Stomach smooth muscle (tissue), 2 donors: ENCODE results near the gene RNLS.
A peak's percentile ranks its signal among the peaks of the same experiment; 100 is the strongest.

Experiments used
- H3K27ac ChIP-seq: one replicate; pipeline ENCODE4 v1.7.0; 2013; ENCODE audit warnings: mild to moderate bottlenecking, low read length, inconsistent platforms
- H3K27me3 ChIP-seq, 2 donors: one replicate each; pipeline ENCODE4 v1.7.0; 2013; ENCODE audit warnings: low read length in 2 of 2; ENCODE audit not compliant: insufficient read depth in 2 of 2, control insufficient read depth in 1 of 2
- H3K36me3 ChIP-seq, 2 donors: one replicate each; pipeline ENCODE4 v1.7.0; 2013; ENCODE audit warnings: low read length in 2 of 2; ENCODE audit not compliant: control insufficient read depth in 2 of 2, insufficient read depth in 2 of 2
- H3K4me1 ChIP-seq: one replicate; pipeline ENCODE4 v1.7.0; 2013; ENCODE audit warnings: low read length; ENCODE audit not compliant: control insufficient read depth, insufficient read depth
- H3K4me3 ChIP-seq, 2 donors: one replicate each; pipeline ENCODE4 v1.7.0; 2013; ENCODE audit warnings: low read length in 2 of 2
- H3K9ac ChIP-seq, 2 donors: one replicate each; pipeline ENCODE4 v1.7.0; 2013; ENCODE audit warnings: low read length in 2 of 2, mild to moderate bottlenecking in 1 of 2
- H3K9me3 ChIP-seq, 2 donors: one replicate each; pipeline ENCODE4 v1.7.0; 2013; ENCODE audit warnings: low read length in 2 of 2; ENCODE audit not compliant: control insufficient read depth in 2 of 2
- donor health status: healthy.
- donor health status: Pancreatic carcinoma.

The RNLS gene

DNA sequence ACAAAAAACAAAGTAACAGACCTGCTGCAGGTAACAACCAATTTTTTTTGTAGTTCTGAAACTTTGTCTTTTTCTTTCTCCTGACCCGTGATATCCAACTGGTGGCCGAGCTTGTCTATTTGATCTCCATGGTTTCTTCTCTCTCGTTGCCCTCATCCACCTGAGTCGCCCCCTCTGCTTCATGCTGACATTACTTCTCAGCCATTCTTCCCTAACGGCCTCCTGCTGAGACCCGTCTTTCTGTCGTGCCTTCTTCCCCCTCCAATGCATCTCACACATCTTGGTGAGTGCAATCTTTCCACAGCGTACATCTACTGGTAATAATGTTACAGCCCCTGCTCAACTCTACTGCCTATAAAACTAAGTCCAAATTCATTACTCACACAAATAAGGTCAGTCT is 352.9 kb downstream of the RNLS start:
- H3K27me3 ChIP-seq: no peaks in the 10 kb centered on the region
- H3K9me3 ChIP-seq: peaks cover 0 to 4% of the 10 kb centered on the region in 2 donors
- H3K4me3 ChIP-seq: no peak overlapping the region
- peaks cover 3% of the 10 kb centered on the region for H3K4me1 ChIP-seq
- H3K9ac ChIP-seq: no peak overlapping the region
- H3K36me3 ChIP-seq: no peaks in the 10 kb centered on the region
- no peak overlapping the region for H3K27ac ChIP-seq

DNA sequence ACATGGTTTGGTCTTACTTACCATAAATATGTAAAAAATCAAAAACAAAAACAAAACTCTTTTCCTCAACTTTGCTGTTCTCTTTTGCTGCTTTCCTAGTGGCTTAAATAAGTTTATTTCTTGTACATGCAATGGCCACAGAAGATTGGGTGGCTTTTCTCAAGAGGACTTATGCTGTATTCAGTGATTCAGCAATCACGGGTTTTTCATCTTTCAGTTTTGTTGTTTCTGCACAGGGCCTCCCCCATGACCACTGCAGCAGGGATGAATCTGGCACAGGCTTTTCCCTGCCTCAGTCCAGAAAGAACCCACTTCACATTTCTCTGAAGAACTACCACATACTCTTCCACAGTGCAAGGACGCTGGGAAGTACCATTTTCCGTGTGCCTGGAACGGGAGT is 355.0 kb downstream of the RNLS start:
- Histone ChIP-seq H3K9me3 (peaks cover 0 to 4% of the 10 kb centered on the region in 2 donors), H3K27ac (no peak overlapping the region), H3K36me3 (no peaks in the 10 kb centered on the region), H3K4me3 (no peak overlapping the region), H3K27me3 (no peaks in the 10 kb centered on the region), H3K4me1 (peaks cover 3% of the 10 kb centered on the region), H3K9ac (no peak overlapping the region)

DNA sequence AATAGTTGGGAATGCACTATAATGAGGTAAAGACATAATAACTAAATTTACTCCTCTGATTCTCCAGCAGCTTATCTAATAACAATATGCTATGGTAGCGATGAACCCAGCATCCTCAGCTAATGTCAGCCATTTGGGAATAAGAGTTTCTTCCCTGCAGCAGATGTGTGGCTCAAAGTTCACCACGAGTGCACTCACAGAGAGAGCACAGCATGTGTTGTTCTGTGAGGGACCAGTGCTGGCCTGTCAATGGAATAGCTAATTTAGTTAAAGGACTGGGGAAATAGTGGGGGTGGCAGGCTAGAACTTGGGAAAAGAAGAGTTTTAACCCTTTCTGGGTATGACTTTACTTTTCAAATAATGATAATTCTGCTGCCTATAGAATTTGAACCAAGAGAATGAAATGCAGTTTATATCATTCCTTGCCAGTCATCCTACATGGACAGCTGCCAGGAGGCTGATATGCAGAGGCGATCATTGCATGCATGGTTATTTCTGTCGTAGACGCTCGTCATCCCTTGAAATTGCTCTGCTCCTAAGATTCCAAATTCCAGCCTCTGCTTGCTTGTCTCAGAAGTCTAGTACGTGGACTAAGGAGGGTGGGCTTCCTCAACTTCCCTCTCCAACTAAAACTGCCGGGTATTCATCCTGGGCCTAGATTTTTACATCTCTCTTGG is 355.6 kb downstream of the RNLS start:
- Histone ChIP-seq H3K27ac (peak overlapping the region; percentile 19), H3K9ac (no peak overlapping the region), H3K4me1 (peaks cover under 1% of the 10 kb centered on the region), H3K4me3 (no peak overlapping the region), H3K9me3 (peaks cover 0 to 4% of the 10 kb centered on the region in 2 donors), H3K27me3 (no peaks in the 10 kb centered on the region), H3K36me3 (no peaks in the 10 kb centered on the region)

DNA sequence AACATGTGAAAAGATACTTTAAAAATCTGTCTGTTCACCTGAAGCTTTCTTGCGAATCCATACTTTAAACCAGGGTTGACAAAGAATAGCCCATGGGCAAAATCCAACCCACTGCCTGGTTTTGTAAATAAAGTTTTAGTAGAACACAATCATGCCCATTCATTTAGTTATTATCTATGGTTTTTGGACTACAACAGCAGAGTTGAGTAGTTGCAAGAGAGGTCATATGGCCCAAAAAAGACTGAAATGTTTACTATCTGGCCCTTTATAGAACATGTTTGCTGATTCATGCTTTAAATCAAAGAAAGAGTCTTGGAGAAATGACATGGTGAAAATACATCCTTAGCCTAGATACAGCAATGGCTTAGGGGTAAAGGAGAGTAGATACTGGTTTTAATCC is 356.2 kb downstream of the RNLS start:
- Histone ChIP-seq H3K4me1 (no peaks in the 10 kb centered on the region), H3K9me3 (peaks cover 0 to 4% of the 10 kb centered on the region in 2 donors), H3K27ac (peak overlapping the region; percentile 19), H3K27me3 (no peaks in the 10 kb centered on the region), H3K9ac (no peak overlapping the region), H3K36me3 (no peaks in the 10 kb centered on the region), H3K4me3 (no peak overlapping the region)

DNA sequence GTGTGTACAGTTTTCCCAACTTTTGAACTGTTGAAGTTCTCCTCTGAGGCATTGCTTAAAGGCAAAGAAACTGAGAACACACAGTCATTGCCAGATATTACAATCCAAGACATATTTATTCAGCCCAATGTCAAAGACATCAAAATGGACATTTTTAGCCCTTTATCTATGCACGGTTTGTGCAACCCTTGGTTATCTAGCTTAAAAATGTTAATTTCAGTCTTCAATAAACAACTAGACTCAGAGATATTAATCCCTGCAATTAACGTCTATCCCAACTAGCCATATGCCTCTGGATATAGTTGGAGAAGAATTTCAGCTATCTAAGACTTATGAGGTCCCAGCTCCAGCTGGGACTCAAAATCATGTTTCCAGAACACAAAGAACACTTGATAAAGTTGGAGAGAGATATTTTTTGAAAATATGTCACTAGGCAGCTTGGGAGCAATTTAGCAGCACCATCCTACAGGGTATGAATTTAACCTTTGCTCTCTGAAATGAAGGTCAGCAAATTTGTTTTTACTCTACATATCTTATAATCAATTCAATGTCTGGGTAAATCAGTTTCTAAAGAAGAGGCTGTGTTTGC is 357.0 kb downstream of the RNLS start:
- Histone ChIP-seq H3K9me3 (peaks cover 0 to 4% of the 10 kb centered on the region in 2 donors), H3K4me1 (no peaks in the 10 kb centered on the region), H3K27me3 (no peaks in the 10 kb centered on the region), H3K27ac (no peak overlapping the region), H3K4me3 (no peak overlapping the region), H3K36me3 (no peaks in the 10 kb centered on the region), H3K9ac (no peak overlapping the region)
